Measurements from ENCODE around the gene SYT15.

GRCh38 chr10:46560381-46560780 is 18.5 kb upstream of the SYT15 start:
- TF ChIP-seq CTCF (IDR thresholded peaks at IDR 0.05), result no peak
- TF ChIP-seq POLR2A (IDR thresholded peaks at IDR 0.05), result no peak
- TF ChIP-seq POLR2AphosphoS5 (IDR thresholded peaks at IDR 0.05), result no peak

Data from upper lobe of left lung (tissue), 4 donors.